Caco-2 (cell line): Measurements from ENCODE around the gene CD276. TPM values are rescaled to one million over a fixed set of nuclear protein-coding genes. Genes with fewer than 3 reads are reported as not detected.
A peak's percentile ranks its signal among the peaks of the same experiment; 100 is the strongest.

Source experiments
- BruUV-seq: library from RNA; stranded (reverse); fragments of 400-500 nt; replicated peaks from 2 replicates; lab custom pipeline; 2021; lab: Mats Ljungman, UMichigan
- CTCF ChIA-PET: fragments of 300-600 bp; sonication (Branson Sonifier 250); formaldehyde crosslinking; loops from one replicate; lab custom pipeline; 2022; ENCODE audit warnings: antibody characterized with exemption; lab: Charles Lee
- POLR2A ChIA-PET: fragments of 300-600 bp; sonication (Branson Sonifier 250); formaldehyde crosslinking; loops from one replicate; lab custom pipeline; 2022; ENCODE audit warnings: antibody characterized with exemption; lab: Charles Lee
- DNase-seq, 2 experiments: peaks; one replicate each; pipeline versions ENCODE4 v3.0.0 to v3.0.0-alpha.2; 2020 to 2022
- H3K27me3 ChIP-seq: replicated peaks from 2 replicates; pipeline ENCODE4 v1.6.0; 2011; ENCODE audit warnings: low read length; ENCODE audit not compliant: control insufficient read depth, insufficient read depth
- H3K36me3 ChIP-seq: 2 replicates; pipeline ENCODE4 v1.5.1; 2011; ENCODE audit warnings: low read length; ENCODE audit not compliant: control insufficient read depth, insufficient read depth
- H3K4me1 ChIP-seq: fragments of 250-450 bp; sonication (Bioruptor Pico); 2 replicates; pipeline ENCODE4 v1.5.1; 2020; ENCODE audit warnings: mild to moderate bottlenecking
- H3K4me3 ChIP-seq: 2 replicates; pipeline ENCODE4 v1.5.1; 2011; ENCODE audit warnings: low read depth, mild to moderate bottlenecking, control low read depth, low read length
- H3K9me3 ChIP-seq: fragments of 250-450 bp; sonication (Bioruptor Pico); 2 replicates; pipeline ENCODE4 v1.5.1; 2020; ENCODE audit warnings: mild to moderate bottlenecking, moderate library complexity
- H3K27ac Mint-ChIP-seq: one replicate; pipeline ENCODE4 v1.8.0; 2022; ENCODE audit warnings: mixed read lengths; ENCODE audit not compliant: unreplicated experiment
- H3K27me3 Mint-ChIP-seq: one replicate; pipeline ENCODE4 v1.8.0; 2022; ENCODE audit warnings: mixed read lengths; ENCODE audit not compliant: insufficient read depth, unreplicated experiment
- H3K36me3 Mint-ChIP-seq: one replicate; pipeline ENCODE4 v1.8.0; 2022; ENCODE audit warnings: mild to moderate bottlenecking, mixed read lengths; ENCODE audit not compliant: insufficient read depth, unreplicated experiment
- H3K4me1 Mint-ChIP-seq: one replicate; pipeline ENCODE4 v1.8.0; 2022; ENCODE audit warnings: low read depth, mixed read lengths; ENCODE audit not compliant: unreplicated experiment
- H3K4me3 Mint-ChIP-seq: one replicate; pipeline ENCODE4 v1.8.0; 2022; ENCODE audit warnings: mild to moderate bottlenecking, moderate library complexity, mixed read lengths; ENCODE audit not compliant: unreplicated experiment
- H3K9me3 Mint-ChIP-seq: one replicate; pipeline ENCODE4 v1.8.0; 2022; ENCODE audit warnings: mixed read lengths; ENCODE audit not compliant: unreplicated experiment
- intact Hi-C: fragments of 100-400 bp; cut with micrococcal nuclease; formaldehyde crosslinking; loops from one replicate; pipeline ENCODE4 v1.10.0; 2022; ENCODE audit not compliant: unreplicated experiment
- total RNA-seq: library from RNA; stranded (reverse); gene quantifications from 2 replicates; pipeline ENCODE4 v1.2.3, GENCODE V29; 2022
- TF ChIP-seq, protein P1 (sequence below), 2 experiments: fragments of 200-600 bp in 1 of 2; IDR thresholded peaks; 1 replicate in 1 of 2; 2 replicates in 1 of 2; pipeline versions ENCODE4 v1.5.1 to v1.8.0; 2011 to 2022; ENCODE audit warnings: antibody characterized with exemption in 1 of 2, control low read depth in 1 of 2, inconsistent platforms in 1 of 2, low read depth in 1 of 2, low read length in 1 of 2, mild to moderate bottlenecking in 1 of 2, moderate library complexity in 1 of 2; ENCODE audit not compliant: insufficient read depth in 1 of 2, severe bottlenecking in 1 of 2, unreplicated experiment in 1 of 2

CD276 gene
- total RNA-seq, 1 experiment from 2014 or later: 74.2 TPM

GRCh38 chr15:73686781-73687256, 2.6 kb downstream of the CD276 start:
- BruUV-seq: no TSS peak
- DNase-seq: no peak
- Mint-ChIP-seq H3K27me3 (no peaks in the 10 kb centered on the region), H3K4me1 (peaks cover 24% of the 10 kb centered on the region), H3K9me3 (no peaks in the 10 kb centered on the region), H3K4me3 (peak overlapping the region; percentile 78), H3K36me3 (peaks cover 5% of the 10 kb centered on the region), H3K27ac (no peak overlapping the region)
- Histone ChIP-seq H3K9me3 (no peaks in the 10 kb centered on the region), H3K27me3 (no peaks in the 10 kb centered on the region), H3K4me3 (no peak overlapping the region), H3K4me1 (peaks cover 13% of the 10 kb centered on the region), H3K36me3 (no peaks in the 10 kb centered on the region)
- ChIA-PET POLR2A (no interaction called here), CTCF (interaction anchor here (0.6 to 1.9 kb wide), 4 partner anchors 9 to 50 kb away, joined by 3 to 10 read pairs (median 7); no protein-coding TSS in a partner anchor)
- TF ChIP-seq, protein P1, sequence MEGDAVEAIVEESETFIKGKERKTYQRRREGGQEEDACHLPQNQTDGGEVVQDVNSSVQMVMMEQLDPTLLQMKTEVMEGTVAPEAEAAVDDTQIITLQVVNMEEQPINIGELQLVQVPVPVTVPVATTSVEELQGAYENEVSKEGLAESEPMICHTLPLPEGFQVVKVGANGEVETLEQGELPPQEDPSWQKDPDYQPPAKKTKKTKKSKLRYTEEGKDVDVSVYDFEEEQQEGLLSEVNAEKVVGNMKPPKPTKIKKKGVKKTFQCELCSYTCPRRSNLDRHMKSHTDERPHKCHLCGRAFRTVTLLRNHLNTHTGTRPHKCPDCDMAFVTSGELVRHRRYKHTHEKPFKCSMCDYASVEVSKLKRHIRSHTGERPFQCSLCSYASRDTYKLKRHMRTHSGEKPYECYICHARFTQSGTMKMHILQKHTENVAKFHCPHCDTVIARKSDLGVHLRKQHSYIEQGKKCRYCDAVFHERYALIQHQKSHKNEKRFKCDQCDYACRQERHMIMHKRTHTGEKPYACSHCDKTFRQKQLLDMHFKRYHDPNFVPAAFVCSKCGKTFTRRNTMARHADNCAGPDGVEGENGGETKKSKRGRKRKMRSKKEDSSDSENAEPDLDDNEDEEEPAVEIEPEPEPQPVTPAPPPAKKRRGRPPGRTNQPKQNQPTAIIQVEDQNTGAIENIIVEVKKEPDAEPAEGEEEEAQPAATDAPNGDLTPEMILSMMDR (IDR thresholded peaks at IDR 0.05; ENCODE audit: insufficient read depth in 1 of 2, low read depth in 1 of 2, low read length in 1 of 2, severe bottlenecking in 1 of 2, unreplicated experiment in 1 of 2): no peak
- intact Hi-C loops: no loop called here

- POLR2A ChIA-PET: no interaction called here
- Mint-ChIP-seq H3K27ac (no peak overlapping the region), H3K36me3 (peaks cover 5% of the 10 kb centered on the region)
Observed at GRCh38 chr15:73687351-73687750, 3.2 kb downstream of the CD276 start.

DNA sequence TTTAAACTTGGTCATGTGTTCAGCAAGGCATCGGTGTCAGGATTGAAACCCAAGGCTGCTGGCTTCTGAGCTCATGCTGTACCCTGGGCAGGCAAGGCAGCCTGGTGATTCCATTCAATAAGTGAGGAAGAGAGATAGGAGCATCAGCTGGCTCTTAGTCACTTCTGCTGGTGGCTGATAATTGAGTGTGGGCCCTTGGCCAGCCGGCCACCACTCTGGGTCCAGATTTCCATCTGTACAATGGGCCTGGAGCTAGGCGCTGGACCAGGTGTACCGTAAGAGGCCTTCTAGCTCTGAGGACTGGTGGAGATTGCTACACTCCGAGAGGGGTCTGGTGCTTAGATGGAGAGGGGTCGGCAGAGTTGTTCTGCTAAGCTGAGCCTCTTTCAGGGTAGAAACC, 4.3 kb downstream of the CD276 start:
- Histone ChIP-seq H3K9me3 (no peaks in the 10 kb centered on the region), H3K36me3 (no peaks in the 10 kb centered on the region), H3K27me3 (no peaks in the 10 kb centered on the region), H3K4me3 (no peak overlapping the region), H3K4me1 (peaks cover 13% of the 10 kb centered on the region)
- Mint-ChIP-seq H3K27me3 (no peaks in the 10 kb centered on the region), H3K9me3 (no peaks in the 10 kb centered on the region), H3K4me3 (no peak overlapping the region), H3K27ac (no peak overlapping the region), H3K4me1 (peaks cover 25% of the 10 kb centered on the region), H3K36me3 (peaks cover 6% of the 10 kb centered on the region)
- intact Hi-C loops: no loop called here
- ChIA-PET CTCF (no interaction called here), POLR2A (no interaction called here)
- BruUV-seq: no TSS peak
- TF ChIP-seq, protein P1 (IDR thresholded peaks at IDR 0.05; ENCODE audit: insufficient read depth in 1 of 2, low read depth in 1 of 2, low read length in 1 of 2, severe bottlenecking in 1 of 2, unreplicated experiment in 1 of 2): no peak
- no peak for DNase-seq

More at GRCh38 chr15:73687351-73687750, 3.2 kb downstream of the CD276 start:
- no peak overlapping the region for H3K4me3 ChIP-seq
- Mint-ChIP-seq H3K9me3 (no peaks in the 10 kb centered on the region), H3K4me1 (peaks cover 24% of the 10 kb centered on the region), H3K27me3 (no peaks in the 10 kb centered on the region), H3K4me3 (no peak overlapping the region)
- TF ChIP-seq, protein P1 (IDR thresholded peaks at IDR 0.05; ENCODE audit: insufficient read depth in 1 of 2, low read depth in 1 of 2, low read length in 1 of 2, severe bottlenecking in 1 of 2, unreplicated experiment in 1 of 2): no peak
- CTCF ChIA-PET: interaction anchor here (1.4 to 1.9 kb wide), 3 partner anchors 13 to 51 kb away, joined by 7 to 10 read pairs (median 7); no protein-coding TSS in a partner anchor
- peaks cover 13% of the 10 kb centered on the region for H3K4me1 ChIP-seq
- DNase-seq: no peak
- BruUV-seq: no TSS peak
- no peaks in the 10 kb centered on the region for H3K9me3 ChIP-seq
- intact Hi-C loops: no loop called here
- H3K36me3 ChIP-seq: no peaks in the 10 kb centered on the region
- no peaks in the 10 kb centered on the region for H3K27me3 ChIP-seq
